ENCODE measurements around the gene ZBTB45.

DNA sequence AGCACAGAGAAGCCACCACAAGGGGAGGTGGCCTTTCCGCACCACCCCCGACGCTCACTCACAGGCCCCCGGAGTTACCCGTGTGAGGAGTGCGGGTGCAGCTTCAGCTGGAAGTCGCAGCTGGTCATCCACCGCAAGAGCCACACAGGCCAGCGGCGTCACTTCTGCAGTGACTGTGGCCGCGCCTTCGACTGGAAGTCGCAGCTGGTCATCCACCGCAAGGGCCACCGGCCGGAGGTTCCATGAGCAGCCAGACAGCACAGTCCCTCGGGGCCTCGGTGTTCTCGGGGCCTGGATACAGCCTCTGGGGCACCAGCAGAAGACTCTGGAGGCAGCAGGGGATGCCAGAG, 39.2 kb downstream of the ZBTB45 start:
- no peak for TF ChIP-seq ZNF138 (CRISPR knock-in tag; conservative IDR thresholded peaks at IDR 0.05)
- no peak for TF ChIP-seq ELF4 (CRISPR knock-in tag; IDR thresholded peaks at IDR 0.05; ENCODE audit: low read depth)
- TF ChIP-seq, protein P1, sequence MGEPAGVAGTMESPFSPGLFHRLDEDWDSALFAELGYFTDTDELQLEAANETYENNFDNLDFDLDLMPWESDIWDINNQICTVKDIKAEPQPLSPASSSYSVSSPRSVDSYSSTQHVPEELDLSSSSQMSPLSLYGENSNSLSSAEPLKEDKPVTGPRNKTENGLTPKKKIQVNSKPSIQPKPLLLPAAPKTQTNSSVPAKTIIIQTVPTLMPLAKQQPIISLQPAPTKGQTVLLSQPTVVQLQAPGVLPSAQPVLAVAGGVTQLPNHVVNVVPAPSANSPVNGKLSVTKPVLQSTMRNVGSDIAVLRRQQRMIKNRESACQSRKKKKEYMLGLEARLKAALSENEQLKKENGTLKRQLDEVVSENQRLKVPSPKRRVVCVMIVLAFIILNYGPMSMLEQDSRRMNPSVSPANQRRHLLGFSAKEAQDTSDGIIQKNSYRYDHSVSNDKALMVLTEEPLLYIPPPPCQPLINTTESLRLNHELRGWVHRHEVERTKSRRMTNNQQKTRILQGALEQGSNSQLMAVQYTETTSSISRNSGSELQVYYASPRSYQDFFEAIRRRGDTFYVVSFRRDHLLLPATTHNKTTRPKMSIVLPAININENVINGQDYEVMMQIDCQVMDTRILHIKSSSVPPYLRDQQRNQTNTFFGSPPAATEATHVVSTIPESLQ (CRISPR knock-in tag; IDR thresholded peaks at IDR 0.05): no peak
- TF ChIP-seq, protein P2, sequence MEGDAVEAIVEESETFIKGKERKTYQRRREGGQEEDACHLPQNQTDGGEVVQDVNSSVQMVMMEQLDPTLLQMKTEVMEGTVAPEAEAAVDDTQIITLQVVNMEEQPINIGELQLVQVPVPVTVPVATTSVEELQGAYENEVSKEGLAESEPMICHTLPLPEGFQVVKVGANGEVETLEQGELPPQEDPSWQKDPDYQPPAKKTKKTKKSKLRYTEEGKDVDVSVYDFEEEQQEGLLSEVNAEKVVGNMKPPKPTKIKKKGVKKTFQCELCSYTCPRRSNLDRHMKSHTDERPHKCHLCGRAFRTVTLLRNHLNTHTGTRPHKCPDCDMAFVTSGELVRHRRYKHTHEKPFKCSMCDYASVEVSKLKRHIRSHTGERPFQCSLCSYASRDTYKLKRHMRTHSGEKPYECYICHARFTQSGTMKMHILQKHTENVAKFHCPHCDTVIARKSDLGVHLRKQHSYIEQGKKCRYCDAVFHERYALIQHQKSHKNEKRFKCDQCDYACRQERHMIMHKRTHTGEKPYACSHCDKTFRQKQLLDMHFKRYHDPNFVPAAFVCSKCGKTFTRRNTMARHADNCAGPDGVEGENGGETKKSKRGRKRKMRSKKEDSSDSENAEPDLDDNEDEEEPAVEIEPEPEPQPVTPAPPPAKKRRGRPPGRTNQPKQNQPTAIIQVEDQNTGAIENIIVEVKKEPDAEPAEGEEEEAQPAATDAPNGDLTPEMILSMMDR (IDR thresholded peaks at IDR 0.05): no peak
- TF ChIP-seq CREB1 (CRISPR knock-in tag; IDR thresholded peaks at IDR 0.05): no peak
- no peak for TF ChIP-seq KAT7 (CRISPR knock-in tag; IDR thresholded peaks at IDR 0.05; ENCODE audit: borderline replicate concordance)
- TF ChIP-seq, protein P3, sequence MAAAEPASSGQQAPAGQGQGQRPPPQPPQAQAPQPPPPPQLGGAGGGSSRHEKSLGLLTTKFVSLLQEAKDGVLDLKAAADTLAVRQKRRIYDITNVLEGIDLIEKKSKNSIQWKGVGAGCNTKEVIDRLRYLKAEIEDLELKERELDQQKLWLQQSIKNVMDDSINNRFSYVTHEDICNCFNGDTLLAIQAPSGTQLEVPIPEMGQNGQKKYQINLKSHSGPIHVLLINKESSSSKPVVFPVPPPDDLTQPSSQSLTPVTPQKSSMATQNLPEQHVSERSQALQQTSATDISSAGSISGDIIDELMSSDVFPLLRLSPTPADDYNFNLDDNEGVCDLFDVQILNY (CRISPR knock-in tag; IDR thresholded peaks at IDR 0.05): no peak
- TF ChIP-seq, protein P4, sequence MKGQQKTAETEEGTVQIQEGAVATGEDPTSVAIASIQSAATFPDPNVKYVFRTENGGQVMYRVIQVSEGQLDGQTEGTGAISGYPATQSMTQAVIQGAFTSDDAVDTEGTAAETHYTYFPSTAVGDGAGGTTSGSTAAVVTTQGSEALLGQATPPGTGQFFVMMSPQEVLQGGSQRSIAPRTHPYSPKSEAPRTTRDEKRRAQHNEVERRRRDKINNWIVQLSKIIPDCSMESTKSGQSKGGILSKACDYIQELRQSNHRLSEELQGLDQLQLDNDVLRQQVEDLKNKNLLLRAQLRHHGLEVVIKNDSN (CRISPR knock-in tag; IDR thresholded peaks at IDR 0.05): no peak
- TF ChIP-seq ZNF423 (CRISPR knock-in tag; IDR thresholded peaks at IDR 0.05): no peak

All from WTC11 (cell line).